DND-41 (cell line): ENCODE measurements around the gene KIAA0753.

Source experiments
- ATAC-seq: fragments of 200-7000 bp; cut with Tn5 transposase; 3 replicates; pipeline ENCODE4 v1.9.1; 2021; ENCODE audit warnings: low read depth; ENCODE audit not compliant: insufficient read depth
- DNase-seq: peaks from one replicate; pipeline ENCODE4 v3.0.0-alpha.2; 2020
- H2AFZ ChIP-seq: 2 replicates; pipeline ENCODE4 v1.6.0; 2012; ENCODE audit warnings: low read depth, low read length
- H3K27ac ChIP-seq: 2 replicates; pipeline ENCODE4 v1.5.1; 2012; ENCODE audit warnings: low read length, inconsistent platforms
- H3K27me3 ChIP-seq: fragments of 200-600 bp; sonication (generic); 2 replicates; pipeline ENCODE4 v1.6.0; 2012; ENCODE audit warnings: low read length, mild to moderate bottlenecking, inconsistent platforms; ENCODE audit not compliant: insufficient read depth, poor library complexity
- H3K36me3 ChIP-seq: 2 replicates; pipeline ENCODE4 v1.5.1; 2012; ENCODE audit warnings: low read length, inconsistent platforms; ENCODE audit not compliant: insufficient read depth
- H3K4me1 ChIP-seq: 2 replicates; pipeline ENCODE4 v1.5.1; 2012; ENCODE audit warnings: mild to moderate bottlenecking, low read length; ENCODE audit not compliant: insufficient read depth
- H3K4me2 ChIP-seq: 2 replicates; pipeline ENCODE4 v1.6.0; 2012; ENCODE audit warnings: mild to moderate bottlenecking, moderate library complexity, low read length, inconsistent platforms; ENCODE audit not compliant: insufficient read depth
- H3K4me3 ChIP-seq, 2 experiments: fragments of 200-600 bp in 1 of 2; shearing (Covaris generic) in 1 of 2; 2 replicates each; pipeline ENCODE4 v1.5.1; 2012 to 2016; ENCODE audit warnings: inconsistent platforms in 2 of 2, low read length in 2 of 2, mild to moderate bottlenecking in 2 of 2, low read depth in 1 of 2, moderate library complexity in 1 of 2
- H3K79me2 ChIP-seq: 2 replicates; pipeline ENCODE4 v1.6.0; 2012; ENCODE audit warnings: low read length, inconsistent platforms; ENCODE audit not compliant: insufficient read depth
- H3K9ac ChIP-seq: 2 replicates; pipeline ENCODE4 v1.6.0; 2012; ENCODE audit warnings: low read depth, mild to moderate bottlenecking, inconsistent platforms, low read length, moderate library complexity
- H3K9me3 ChIP-seq: 2 replicates; pipeline ENCODE4 v1.5.1; 2012; ENCODE audit warnings: low read length, moderate library complexity, mild to moderate bottlenecking, inconsistent platforms; ENCODE audit not compliant: insufficient read depth, severe bottlenecking
- H4K20me1 ChIP-seq: 2 replicates; pipeline ENCODE4 v1.6.0; 2012; ENCODE audit warnings: low read length; ENCODE audit not compliant: insufficient read depth
- EZH2 ChIP-seq: IDR thresholded peaks from 3 replicates; pipeline ENCODE4 v1.6.1; 2012; ENCODE audit warnings: borderline replicate concordance, low read depth, mild to moderate bottlenecking, moderate library complexity, low read length, inconsistent platforms; ENCODE audit not compliant: severe bottlenecking
- TF ChIP-seq, protein P1 (sequence below): IDR thresholded peaks from 2 replicates; pipeline ENCODE4 v1.5.1; 2012; ENCODE audit warnings: borderline replicate concordance, low read length, moderate library complexity, mild to moderate bottlenecking; ENCODE audit not compliant: poor library complexity, severe bottlenecking; ENCODE audit errors: extremely low read depth

Gene KIAA0753

DNA sequence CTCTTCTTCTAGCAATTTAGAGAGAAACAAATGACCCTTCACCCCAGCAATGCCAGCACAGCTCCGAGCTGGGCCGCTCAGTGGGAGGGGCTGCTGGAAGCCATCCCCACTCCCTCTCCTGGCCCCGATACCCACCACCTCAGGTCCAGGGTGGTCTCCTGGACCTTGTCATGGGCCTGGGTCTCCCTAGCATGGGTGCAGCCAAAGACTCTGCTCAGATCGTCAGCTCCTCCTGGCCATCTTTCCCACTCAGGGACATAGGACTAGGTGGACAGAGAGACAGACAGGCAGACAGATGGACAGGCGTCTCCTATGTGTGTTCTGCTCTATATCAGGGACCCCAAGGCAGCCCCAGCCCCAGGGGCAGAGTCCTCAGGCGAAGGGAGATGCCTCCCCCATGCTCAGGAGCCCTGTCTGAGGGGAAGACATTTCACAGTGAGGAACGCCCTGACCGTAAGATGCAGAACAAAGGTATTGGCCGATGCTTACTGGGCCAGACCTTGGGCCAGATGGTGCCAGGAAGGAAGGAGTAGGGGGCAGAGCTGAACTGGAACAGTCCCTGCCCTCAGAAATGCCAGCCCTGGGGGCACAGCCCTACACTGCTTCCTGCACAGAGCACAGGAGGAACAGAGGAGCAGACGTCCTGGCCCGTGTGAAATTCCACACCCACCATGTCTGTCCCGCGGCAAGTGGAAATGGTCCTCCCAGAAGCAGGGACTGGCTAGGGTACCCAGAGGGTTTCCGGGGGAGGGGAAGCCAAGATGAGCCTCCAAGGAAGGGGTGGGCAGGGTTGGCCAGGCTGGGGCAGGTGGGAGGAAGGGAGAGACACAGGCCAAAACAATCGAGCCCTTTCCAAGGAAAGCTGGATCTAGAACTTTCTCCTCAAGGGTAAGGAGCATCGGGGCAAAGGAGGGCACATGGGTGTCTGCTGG is 97.2 kb downstream of the KIAA0753 start:
- Histone ChIP-seq H2AFZ (no peak overlapping the region), H3K27ac (no peak overlapping the region), H4K20me1 (0 out of 2 replicates have a peak, but pooled peaks cover 2% of the 10 kb centered on the region), H3K4me1 (no peaks in the 10 kb centered on the region), H3K9me3 (peaks cover 4% of the 10 kb centered on the region), H3K4me3 (no peak overlapping the region), H3K4me2 (no peak overlapping the region), H3K79me2 (no peaks in the 10 kb centered on the region), H3K27me3 (no peaks in the 10 kb centered on the region), H3K9ac (no peak overlapping the region), H3K36me3 (no peaks in the 10 kb centered on the region)
- DNase-seq (no peak), ATAC-seq (no peak)
- TF ChIP-seq, protein P1, sequence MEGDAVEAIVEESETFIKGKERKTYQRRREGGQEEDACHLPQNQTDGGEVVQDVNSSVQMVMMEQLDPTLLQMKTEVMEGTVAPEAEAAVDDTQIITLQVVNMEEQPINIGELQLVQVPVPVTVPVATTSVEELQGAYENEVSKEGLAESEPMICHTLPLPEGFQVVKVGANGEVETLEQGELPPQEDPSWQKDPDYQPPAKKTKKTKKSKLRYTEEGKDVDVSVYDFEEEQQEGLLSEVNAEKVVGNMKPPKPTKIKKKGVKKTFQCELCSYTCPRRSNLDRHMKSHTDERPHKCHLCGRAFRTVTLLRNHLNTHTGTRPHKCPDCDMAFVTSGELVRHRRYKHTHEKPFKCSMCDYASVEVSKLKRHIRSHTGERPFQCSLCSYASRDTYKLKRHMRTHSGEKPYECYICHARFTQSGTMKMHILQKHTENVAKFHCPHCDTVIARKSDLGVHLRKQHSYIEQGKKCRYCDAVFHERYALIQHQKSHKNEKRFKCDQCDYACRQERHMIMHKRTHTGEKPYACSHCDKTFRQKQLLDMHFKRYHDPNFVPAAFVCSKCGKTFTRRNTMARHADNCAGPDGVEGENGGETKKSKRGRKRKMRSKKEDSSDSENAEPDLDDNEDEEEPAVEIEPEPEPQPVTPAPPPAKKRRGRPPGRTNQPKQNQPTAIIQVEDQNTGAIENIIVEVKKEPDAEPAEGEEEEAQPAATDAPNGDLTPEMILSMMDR, result no peak
- no peak for TF ChIP-seq EZH2

DNA sequence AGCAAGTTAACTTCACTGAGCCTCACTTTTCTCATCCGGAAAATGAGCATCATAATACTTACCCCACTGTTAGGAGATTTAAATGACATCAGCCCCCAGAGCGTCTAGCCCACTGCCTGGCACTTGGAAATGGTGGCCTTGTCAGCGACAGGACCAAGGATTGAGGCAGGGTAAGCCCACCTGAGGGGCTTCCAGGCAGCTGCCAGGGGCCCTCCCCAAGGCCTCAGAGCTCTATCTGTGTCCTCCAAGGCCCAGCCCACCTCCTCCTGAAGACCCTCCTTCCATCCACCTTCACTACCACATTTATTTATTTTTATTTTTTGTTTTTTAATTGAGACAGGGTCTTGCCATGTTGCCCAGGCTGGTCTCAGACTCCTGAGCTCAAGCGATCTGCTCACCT is 97.9 kb downstream of the KIAA0753 start:
- TF ChIP-seq, protein P1, result no peak
- TF ChIP-seq EZH2, result no peak
- no peak overlapping the region for H2AFZ ChIP-seq
- H3K9me3 ChIP-seq, result peaks cover 4% of the 10 kb centered on the region
- no peak overlapping the region for H3K27ac ChIP-seq
- H3K4me1 ChIP-seq, result no peaks in the 10 kb centered on the region
- no peak overlapping the region for H3K4me3 ChIP-seq
- DNase-seq, result no peak
- no peak for ATAC-seq
- 0 out of 2 replicates have a peak, but pooled peaks cover 2% of the 10 kb centered on the region for H4K20me1 ChIP-seq
- no peaks in the 10 kb centered on the region for H3K27me3 ChIP-seq
- H3K79me2 ChIP-seq, result no peaks in the 10 kb centered on the region
- H3K9ac ChIP-seq, result no peak overlapping the region
- H3K4me2 ChIP-seq, result no peak overlapping the region
- no peaks in the 10 kb centered on the region for H3K36me3 ChIP-seq

DNA sequence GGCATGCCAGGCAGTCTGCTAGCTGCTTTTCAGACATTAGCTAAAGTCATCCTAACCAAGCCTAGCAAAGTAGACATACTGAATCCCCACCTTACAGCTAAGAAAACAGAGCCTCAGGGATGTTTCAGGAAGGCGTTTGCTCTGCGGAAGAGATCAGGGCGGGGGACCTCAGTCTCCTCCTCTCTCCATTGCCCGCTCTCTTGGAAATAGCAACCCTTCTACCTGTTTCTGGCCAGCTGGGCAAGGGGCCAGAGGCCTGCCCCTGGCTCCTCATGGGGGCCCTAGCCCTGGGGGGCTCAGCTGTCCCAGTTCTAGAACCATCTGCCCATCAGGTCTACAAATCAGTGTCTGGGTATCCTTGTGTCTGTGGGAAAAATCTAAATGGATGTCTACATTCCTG is 98.6 kb downstream of the KIAA0753 start:
- DNase-seq (no peak), ATAC-seq (no peak)
- H3K27me3 ChIP-seq, result no peaks in the 10 kb centered on the region
- no peaks in the 10 kb centered on the region for H3K79me2 ChIP-seq
- H3K4me2 ChIP-seq, result no peak overlapping the region
- TF ChIP-seq, protein P1, result no peak
- TF ChIP-seq EZH2, result no peak
- H4K20me1 ChIP-seq, result 0 out of 2 replicates have a peak, but pooled peaks cover 2% of the 10 kb centered on the region
- H2AFZ ChIP-seq, result no peak overlapping the region
- H3K9me3 ChIP-seq, result peaks cover 4% of the 10 kb centered on the region
- no peak overlapping the region for H3K27ac ChIP-seq
- H3K36me3 ChIP-seq, result no peaks in the 10 kb centered on the region
- no peak overlapping the region for H3K9ac ChIP-seq
- H3K4me1 ChIP-seq, result no peaks in the 10 kb centered on the region
- no peak overlapping the region for H3K4me3 ChIP-seq
